WTC11 (cell line): ENCODE results near the gene ZNF26. TPM values are rescaled to one million over a fixed set of nuclear protein-coding genes. Genes with fewer than 3 reads are reported as not detected.

ENCODE experiments used
- CBFB ChIP-seq: sonication (generic); formaldehyde crosslinking; IDR thresholded peaks from 2 replicates; pipeline ENCODE4 v1.8.1; 2022; ENCODE audit warnings: mild to moderate bottlenecking, low read depth, missing genetic modification reagents
- CREM ChIP-seq: sonication (generic); formaldehyde crosslinking; IDR thresholded peaks from 2 replicates; pipeline ENCODE4 v1.8.1; 2022; ENCODE audit warnings: mild to moderate bottlenecking, missing genetic modification reagents, moderate library complexity
- EMX1 ChIP-seq: fragments of 250-450 bp; sonication (Bioruptor Pico); IDR thresholded peaks from 2 replicates; pipeline ENCODE4 v1.8.0; 2021; ENCODE audit warnings: mild to moderate bottlenecking
- ESRRA ChIP-seq: sonication (generic); formaldehyde crosslinking; IDR thresholded peaks from 2 replicates; pipeline ENCODE4 v1.8.1; 2022; ENCODE audit warnings: mild to moderate bottlenecking, missing genetic modification reagents, borderline replicate concordance
- ETV6 ChIP-seq: sonication (generic); formaldehyde crosslinking; IDR thresholded peaks from 2 replicates; pipeline ENCODE4 v1.8.1; 2022; ENCODE audit warnings: mild to moderate bottlenecking, missing genetic modification reagents
- FOXK1 ChIP-seq: sonication (generic); formaldehyde crosslinking; IDR thresholded peaks from 2 replicates; pipeline ENCODE4 v1.8.0; 2022; ENCODE audit warnings: mild to moderate bottlenecking, moderate library complexity, missing genetic modification reagents
- GABPB1 ChIP-seq: sonication (generic); formaldehyde crosslinking; IDR thresholded peaks from 2 replicates; pipeline ENCODE4 v1.8.1; 2023; ENCODE audit warnings: mild to moderate bottlenecking, missing genetic modification reagents
- GTF2I ChIP-seq: fragments of 250-450 bp; sonication (Bioruptor Pico); conservative IDR thresholded peaks from 2 replicates; pipeline ENCODE4 v1.4.0; 2021; ENCODE audit warnings: mild to moderate bottlenecking
- HMGA2 ChIP-seq: fragments of 250-450 bp; sonication (Bioruptor Pico); IDR thresholded peaks from 2 replicates; pipeline ENCODE4 v1.4.0; 2021; ENCODE audit warnings: mild to moderate bottlenecking, moderate library complexity
- IRF2 ChIP-seq: sonication (generic); formaldehyde crosslinking; IDR thresholded peaks from 2 replicates; pipeline ENCODE4 v1.8.0; 2022; ENCODE audit warnings: low read depth, missing genetic modification reagents, borderline replicate concordance
- MYBL2 ChIP-seq: sonication (generic); formaldehyde crosslinking; IDR thresholded peaks from 2 replicates; pipeline ENCODE4 v1.8.1; 2023; ENCODE audit warnings: mild to moderate bottlenecking, moderate library complexity, missing genetic modification reagents
- NFE2L1 ChIP-seq: sonication (generic); formaldehyde crosslinking; IDR thresholded peaks from 2 replicates; pipeline ENCODE4 v1.8.1; 2023; ENCODE audit warnings: missing genetic modification reagents
- NR1H2 ChIP-seq: sonication (generic); formaldehyde crosslinking; IDR thresholded peaks from 2 replicates; pipeline ENCODE4 v1.9.0; 2021; ENCODE audit warnings: mild to moderate bottlenecking, moderate library complexity, missing genetic modification reagents
- SOX15 ChIP-seq: fragments of 250-450 bp; sonication (Bioruptor Pico); IDR thresholded peaks from 2 replicates; pipeline ENCODE4 v1.9.0; 2021; ENCODE audit warnings: mild to moderate bottlenecking
- SP1 ChIP-seq: sonication (generic); formaldehyde crosslinking; conservative IDR thresholded peaks from 2 replicates; pipeline ENCODE4 v1.8.1; 2022; ENCODE audit warnings: missing genetic modification reagents
- TEAD4 ChIP-seq: sonication (generic); formaldehyde crosslinking; IDR thresholded peaks from 2 replicates; pipeline ENCODE4 v1.8.0; 2022; ENCODE audit warnings: mild to moderate bottlenecking, missing genetic modification reagents
- TP53 ChIP-seq: sonication (generic); formaldehyde crosslinking; IDR thresholded peaks from 2 replicates; pipeline ENCODE4 v1.8.1; 2023; ENCODE audit warnings: mild to moderate bottlenecking, missing genetic modification reagents
- ZNF219 ChIP-seq: sonication (generic); formaldehyde crosslinking; IDR thresholded peaks from 2 replicates; pipeline ENCODE4 v1.8.0; 2023; ENCODE audit warnings: missing genetic modification reagents, mild to moderate bottlenecking, borderline replicate concordance
- ZNF232 ChIP-seq: sonication (generic); formaldehyde crosslinking; IDR thresholded peaks from 2 replicates; pipeline ENCODE4 v1.8.0; 2022; ENCODE audit warnings: mild to moderate bottlenecking, missing genetic modification reagents
- total RNA-seq: library from RNA; stranded (reverse); gene quantifications from 3 replicates; pipeline ENCODE4 v1.2.3, GENCODE V29; 2021
- TF ChIP-seq, protein P1 (sequence below): sonication (generic); formaldehyde crosslinking; IDR thresholded peaks from 2 replicates; pipeline ENCODE4 v1.8.0; 2023; ENCODE audit warnings: missing genetic modification reagents, mild to moderate bottlenecking, borderline replicate concordance
- TF ChIP-seq, protein P2 (sequence below): sonication (generic); formaldehyde crosslinking; IDR thresholded peaks from 2 replicates; pipeline ENCODE4 v1.8.1; 2023; ENCODE audit warnings: mild to moderate bottlenecking, missing genetic modification reagents
- TF ChIP-seq, protein P3 (sequence below): sonication (generic); formaldehyde crosslinking; IDR thresholded peaks from 2 replicates; pipeline ENCODE4 v1.8.1; 2022; ENCODE audit warnings: mild to moderate bottlenecking, missing genetic modification reagents, moderate library complexity, borderline replicate concordance
- TF ChIP-seq, protein P4 (sequence below): sonication (generic); formaldehyde crosslinking; IDR thresholded peaks from 2 replicates; pipeline ENCODE4 v1.8.1; 2023; ENCODE audit warnings: mild to moderate bottlenecking, missing genetic modification reagents, moderate library complexity
- TF ChIP-seq, protein P5 (sequence below): sonication (generic); formaldehyde crosslinking; IDR thresholded peaks from 2 replicates; pipeline ENCODE4 v1.8.1; 2022; ENCODE audit warnings: low read depth, mild to moderate bottlenecking, moderate library complexity, missing genetic modification reagents, borderline replicate concordance
- TF ChIP-seq, protein P6 (sequence below): sonication (generic); formaldehyde crosslinking; IDR thresholded peaks from 2 replicates; pipeline ENCODE4 v1.8.1; 2022; ENCODE audit warnings: mild to moderate bottlenecking, moderate library complexity, missing genetic modification reagents
- TF ChIP-seq, protein P7 (sequence below): sonication (generic); formaldehyde crosslinking; IDR thresholded peaks from 2 replicates; pipeline ENCODE4 v1.8.1; 2023; ENCODE audit warnings: mild to moderate bottlenecking, moderate library complexity, missing genetic modification reagents
- TF ChIP-seq, protein P8 (sequence below): sonication (generic); formaldehyde crosslinking; IDR thresholded peaks from 2 replicates; pipeline ENCODE4 v1.8.0; 2022; ENCODE audit warnings: mild to moderate bottlenecking, missing genetic modification reagents

The ZNF26 gene
- total RNA-seq, 1 experiment from 2014 or later, result 11.9 TPM

DNA sequence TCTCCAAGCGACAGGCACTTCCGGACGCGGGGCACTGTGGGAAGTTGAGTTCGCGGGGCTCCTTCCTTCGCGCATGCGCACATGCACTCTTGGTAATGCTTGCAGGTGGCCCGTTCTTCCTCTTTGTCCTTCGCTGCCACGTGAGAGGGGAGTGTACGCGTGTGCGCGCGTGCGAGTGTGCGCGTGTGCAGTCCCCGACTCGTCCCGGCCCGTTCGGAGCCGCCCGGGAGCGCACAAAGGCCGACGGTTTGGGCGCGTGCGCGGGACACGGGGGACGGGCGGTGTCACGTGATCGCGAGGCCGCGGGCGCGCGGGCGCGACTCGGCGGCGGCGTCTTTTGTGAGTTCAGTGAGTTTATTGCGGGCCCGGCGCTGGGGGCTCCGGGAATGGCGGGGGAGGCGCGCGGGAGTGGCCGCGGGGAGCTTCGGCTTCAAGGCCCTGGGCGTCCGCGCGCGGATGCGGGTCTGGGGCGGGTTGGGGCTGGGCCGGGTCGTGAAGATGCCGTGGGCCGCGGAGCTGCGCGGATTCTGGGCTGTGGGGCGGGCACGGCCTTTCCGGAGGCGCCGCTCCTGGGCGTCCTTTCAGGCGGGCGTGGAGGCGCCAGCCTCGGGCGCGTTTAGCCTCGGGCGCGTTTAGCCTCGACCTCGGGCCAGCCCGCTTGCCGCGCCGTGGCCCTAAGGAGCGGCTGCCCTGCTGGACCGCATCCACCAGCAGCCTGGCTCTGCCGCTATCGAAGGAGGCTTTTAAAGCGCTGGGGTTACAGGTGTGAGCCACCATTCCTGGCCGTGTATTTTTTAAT lies 51.2 kb downstream of the ZNF26 start, which contains the start of gene ZNF84 (continued):
- TF ChIP-seq, protein P1, sequence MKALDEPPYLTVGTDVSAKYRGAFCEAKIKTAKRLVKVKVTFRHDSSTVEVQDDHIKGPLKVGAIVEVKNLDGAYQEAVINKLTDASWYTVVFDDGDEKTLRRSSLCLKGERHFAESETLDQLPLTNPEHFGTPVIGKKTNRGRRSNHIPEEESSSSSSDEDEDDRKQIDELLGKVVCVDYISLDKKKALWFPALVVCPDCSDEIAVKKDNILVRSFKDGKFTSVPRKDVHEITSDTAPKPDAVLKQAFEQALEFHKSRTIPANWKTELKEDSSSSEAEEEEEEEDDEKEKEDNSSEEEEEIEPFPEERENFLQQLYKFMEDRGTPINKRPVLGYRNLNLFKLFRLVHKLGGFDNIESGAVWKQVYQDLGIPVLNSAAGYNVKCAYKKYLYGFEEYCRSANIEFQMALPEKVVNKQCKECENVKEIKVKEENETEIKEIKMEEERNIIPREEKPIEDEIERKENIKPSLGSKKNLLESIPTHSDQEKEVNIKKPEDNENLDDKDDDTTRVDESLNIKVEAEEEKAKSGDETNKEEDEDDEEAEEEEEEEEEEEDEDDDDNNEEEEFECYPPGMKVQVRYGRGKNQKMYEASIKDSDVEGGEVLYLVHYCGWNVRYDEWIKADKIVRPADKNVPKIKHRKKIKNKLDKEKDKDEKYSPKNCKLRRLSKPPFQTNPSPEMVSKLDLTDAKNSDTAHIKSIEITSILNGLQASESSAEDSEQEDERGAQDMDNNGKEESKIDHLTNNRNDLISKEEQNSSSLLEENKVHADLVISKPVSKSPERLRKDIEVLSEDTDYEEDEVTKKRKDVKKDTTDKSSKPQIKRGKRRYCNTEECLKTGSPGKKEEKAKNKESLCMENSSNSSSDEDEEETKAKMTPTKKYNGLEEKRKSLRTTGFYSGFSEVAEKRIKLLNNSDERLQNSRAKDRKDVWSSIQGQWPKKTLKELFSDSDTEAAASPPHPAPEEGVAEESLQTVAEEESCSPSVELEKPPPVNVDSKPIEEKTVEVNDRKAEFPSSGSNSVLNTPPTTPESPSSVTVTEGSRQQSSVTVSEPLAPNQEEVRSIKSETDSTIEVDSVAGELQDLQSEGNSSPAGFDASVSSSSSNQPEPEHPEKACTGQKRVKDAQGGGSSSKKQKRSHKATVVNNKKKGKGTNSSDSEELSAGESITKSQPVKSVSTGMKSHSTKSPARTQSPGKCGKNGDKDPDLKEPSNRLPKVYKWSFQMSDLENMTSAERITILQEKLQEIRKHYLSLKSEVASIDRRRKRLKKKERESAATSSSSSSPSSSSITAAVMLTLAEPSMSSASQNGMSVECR (CRISPR knock-in tag), result 0 out of 2 replicates have a peak, but pooled peaks have one; percentile 82
- TF ChIP-seq FOXK1 (CRISPR knock-in tag) (peak; percentile 77), MYBL2 (CRISPR knock-in tag) (peak; percentile 83), IRF2 (0 out of 2 replicates have a peak, but pooled peaks have one; percentile 55), SP1 (CRISPR knock-in tag) (peak; percentile 32; the same call in 1 of the 2 replicates), SOX15 (CRISPR knock-in tag) (no peak), GTF2I (CRISPR knock-in tag) (no peak), TEAD4 (CRISPR knock-in tag) (peak; percentile 17; the same call in 1 of the 2 replicates), EMX1 (CRISPR knock-in tag) (no peak), CREM (CRISPR knock-in tag) (peak; percentile 66; the same call in 1 of the 2 replicates), ESRRA (CRISPR knock-in tag) (0 out of 2 replicates have a peak, but pooled peaks have one; percentile 47), NFE2L1 (CRISPR knock-in tag) (peak; percentile 55; the same call in 1 of the 2 replicates), ZNF232 (no peak), GABPB1 (CRISPR knock-in tag) (peak; percentile 69), ZNF219 (CRISPR knock-in tag) (no peak), CBFB (no peak), NR1H2 (CRISPR knock-in tag) (peak; percentile 44; the same call in 1 of the 2 replicates), ETV6 (CRISPR knock-in tag) (peak; percentile 39; the same call in 1 of the 2 replicates), TP53 (CRISPR knock-in tag) (peak; percentile 85; the same call in 1 of the 2 replicates), HMGA2 (CRISPR knock-in tag) (no peak)
- TF ChIP-seq, protein P2, sequence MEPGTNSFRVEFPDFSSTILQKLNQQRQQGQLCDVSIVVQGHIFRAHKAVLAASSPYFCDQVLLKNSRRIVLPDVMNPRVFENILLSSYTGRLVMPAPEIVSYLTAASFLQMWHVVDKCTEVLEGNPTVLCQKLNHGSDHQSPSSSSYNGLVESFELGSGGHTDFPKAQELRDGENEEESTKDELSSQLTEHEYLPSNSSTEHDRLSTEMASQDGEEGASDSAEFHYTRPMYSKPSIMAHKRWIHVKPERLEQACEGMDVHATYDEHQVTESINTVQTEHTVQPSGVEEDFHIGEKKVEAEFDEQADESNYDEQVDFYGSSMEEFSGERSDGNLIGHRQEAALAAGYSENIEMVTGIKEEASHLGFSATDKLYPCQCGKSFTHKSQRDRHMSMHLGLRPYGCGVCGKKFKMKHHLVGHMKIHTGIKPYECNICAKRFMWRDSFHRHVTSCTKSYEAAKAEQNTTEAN, result peak; percentile 89; the same call in 1 of the 2 replicates
- TF ChIP-seq, protein P3, sequence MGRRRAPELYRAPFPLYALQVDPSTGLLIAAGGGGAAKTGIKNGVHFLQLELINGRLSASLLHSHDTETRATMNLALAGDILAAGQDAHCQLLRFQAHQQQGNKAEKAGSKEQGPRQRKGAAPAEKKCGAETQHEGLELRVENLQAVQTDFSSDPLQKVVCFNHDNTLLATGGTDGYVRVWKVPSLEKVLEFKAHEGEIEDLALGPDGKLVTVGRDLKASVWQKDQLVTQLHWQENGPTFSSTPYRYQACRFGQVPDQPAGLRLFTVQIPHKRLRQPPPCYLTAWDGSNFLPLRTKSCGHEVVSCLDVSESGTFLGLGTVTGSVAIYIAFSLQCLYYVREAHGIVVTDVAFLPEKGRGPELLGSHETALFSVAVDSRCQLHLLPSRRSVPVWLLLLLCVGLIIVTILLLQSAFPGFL, result 0 out of 2 replicates have a peak, but pooled peaks have one; percentile 0
- TF ChIP-seq, protein P4, sequence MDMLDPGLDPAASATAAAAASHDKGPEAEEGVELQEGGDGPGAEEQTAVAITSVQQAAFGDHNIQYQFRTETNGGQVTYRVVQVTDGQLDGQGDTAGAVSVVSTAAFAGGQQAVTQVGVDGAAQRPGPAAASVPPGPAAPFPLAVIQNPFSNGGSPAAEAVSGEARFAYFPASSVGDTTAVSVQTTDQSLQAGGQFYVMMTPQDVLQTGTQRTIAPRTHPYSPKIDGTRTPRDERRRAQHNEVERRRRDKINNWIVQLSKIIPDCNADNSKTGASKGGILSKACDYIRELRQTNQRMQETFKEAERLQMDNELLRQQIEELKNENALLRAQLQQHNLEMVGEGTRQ (CRISPR knock-in tag), result peak; percentile 96
- TF ChIP-seq, protein P5, sequence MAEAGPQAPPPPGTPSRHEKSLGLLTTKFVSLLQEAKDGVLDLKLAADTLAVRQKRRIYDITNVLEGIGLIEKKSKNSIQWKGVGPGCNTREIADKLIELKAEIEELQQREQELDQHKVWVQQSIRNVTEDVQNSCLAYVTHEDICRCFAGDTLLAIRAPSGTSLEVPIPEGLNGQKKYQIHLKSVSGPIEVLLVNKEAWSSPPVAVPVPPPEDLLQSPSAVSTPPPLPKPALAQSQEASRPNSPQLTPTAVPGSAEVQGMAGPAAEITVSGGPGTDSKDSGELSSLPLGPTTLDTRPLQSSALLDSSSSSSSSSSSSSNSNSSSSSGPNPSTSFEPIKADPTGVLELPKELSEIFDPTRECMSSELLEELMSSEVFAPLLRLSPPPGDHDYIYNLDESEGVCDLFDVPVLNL (CRISPR knock-in tag), result 0 out of 2 replicates have a peak, but pooled peaks have one; percentile 26
- TF ChIP-seq, protein P6, sequence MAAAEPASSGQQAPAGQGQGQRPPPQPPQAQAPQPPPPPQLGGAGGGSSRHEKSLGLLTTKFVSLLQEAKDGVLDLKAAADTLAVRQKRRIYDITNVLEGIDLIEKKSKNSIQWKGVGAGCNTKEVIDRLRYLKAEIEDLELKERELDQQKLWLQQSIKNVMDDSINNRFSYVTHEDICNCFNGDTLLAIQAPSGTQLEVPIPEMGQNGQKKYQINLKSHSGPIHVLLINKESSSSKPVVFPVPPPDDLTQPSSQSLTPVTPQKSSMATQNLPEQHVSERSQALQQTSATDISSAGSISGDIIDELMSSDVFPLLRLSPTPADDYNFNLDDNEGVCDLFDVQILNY (CRISPR knock-in tag), result peak; percentile 88
- TF ChIP-seq, protein P7, sequence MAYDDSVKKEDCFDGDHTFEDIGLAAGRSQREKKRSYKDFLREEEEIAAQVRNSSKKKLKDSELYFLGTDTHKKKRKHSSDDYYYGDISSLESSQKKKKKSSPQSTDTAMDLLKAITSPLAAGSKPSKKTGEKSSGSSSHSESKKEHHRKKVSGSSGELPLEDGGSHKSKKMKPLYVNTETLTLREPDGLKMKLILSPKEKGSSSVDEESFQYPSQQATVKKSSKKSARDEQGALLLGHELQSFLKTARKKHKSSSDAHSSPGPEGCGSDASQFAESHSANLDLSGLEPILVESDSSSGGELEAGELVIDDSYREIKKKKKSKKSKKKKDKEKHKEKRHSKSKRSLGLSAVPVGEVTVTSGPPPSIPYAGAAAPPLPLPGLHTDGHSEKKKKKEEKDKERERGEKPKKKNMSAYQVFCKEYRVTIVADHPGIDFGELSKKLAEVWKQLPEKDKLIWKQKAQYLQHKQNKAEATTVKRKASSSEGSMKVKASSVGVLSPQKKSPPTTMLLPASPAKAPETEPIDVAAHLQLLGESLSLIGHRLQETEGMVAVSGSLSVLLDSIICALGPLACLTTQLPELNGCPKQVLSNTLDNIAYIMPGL (CRISPR knock-in tag), result peak; percentile 90; the same call in 1 of the 2 replicates
- TF ChIP-seq, protein P8, sequence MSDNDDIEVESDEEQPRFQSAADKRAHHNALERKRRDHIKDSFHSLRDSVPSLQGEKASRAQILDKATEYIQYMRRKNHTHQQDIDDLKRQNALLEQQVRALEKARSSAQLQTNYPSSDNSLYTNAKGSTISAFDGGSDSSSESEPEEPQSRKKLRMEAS (CRISPR knock-in tag), result peak; percentile 95
